ENCODE results near the gene SPTB.

- TF ChIP-seq CTCF (optimal IDR thresholded peaks at IDR 0.05 in 1 of 3, IDR thresholded peaks at IDR 0.05 in 1 of 3, conservative IDR thresholded peaks at IDR 0.05 in 1 of 3; ENCODE audit: extremely low read depth in 1 of 3, insufficient read depth in 2 of 3, low read length in 3 of 3) (no peak), EZH2 (IDR thresholded peaks at IDR 0.05; ENCODE audit: low read length) (no peak)
These were observed 110.3 kb downstream of the SPTB start for GRCh38 chr14:64769096-64770020.

Data from keratinocyte (primary cell).